ENCODE measurements around the gene CHD9. TPM values are rescaled to one million over a fixed set of nuclear protein-coding genes. Genes with fewer than 3 reads are reported as not detected.

CHD9 gene
- total and polyA plus RNA-seq, 9 of the 15 experiments (the other 6 are each of a cell fraction or from before 2014, with no cell fraction given): 29.0 to 69.3 (median 40.6) TPM

GRCh38 chr16:53054670-53055485 lies at the start of gene CHD9 (continued):
- TF ChIP-seq MNT (conservative IDR thresholded peaks at IDR 0.05): peak; percentile 88 to 91
- TF ChIP-seq SIN3A (IDR thresholded peaks at IDR 0.05; ENCODE audit: borderline replicate concordance in 2 of 2, control insufficient read depth in 1 of 2, low read depth in 2 of 2, low read length in 2 of 2): peak; percentile 15 to 53; a peak in 1 of 4 replicates
- TF ChIP-seq, protein P1, sequence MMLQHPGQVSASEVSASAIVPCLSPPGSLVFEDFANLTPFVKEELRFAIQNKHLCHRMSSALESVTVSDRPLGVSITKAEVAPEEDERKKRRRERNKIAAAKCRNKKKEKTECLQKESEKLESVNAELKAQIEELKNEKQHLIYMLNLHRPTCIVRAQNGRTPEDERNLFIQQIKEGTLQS (IDR thresholded peaks at IDR 0.05): no peak
- TF ChIP-seq, protein P1 (CRISPR knock-in tag; conservative IDR thresholded peaks at IDR 0.05): 0 out of 2 replicates have a peak, but pooled peaks have one; percentile 15
- TF ChIP-seq ZNF175 (CRISPR knock-in tag; IDR thresholded peaks at IDR 0.05; ENCODE audit: low read depth): no peak; the same call in 1 of the 2 replicates
- TF ChIP-seq ZNF24 (IDR thresholded peaks at IDR 0.05): 0 out of 2 replicates have a peak, but pooled peaks have one; percentile 20
- TF ChIP-seq ZNF79 (CRISPR knock-in tag; IDR thresholded peaks at IDR 0.05; ENCODE audit: low read depth): no peak
- 0 out of 2 replicates have a peak, but pooled peaks have one; percentile 44 for TF ChIP-seq SRSF1 (IDR thresholded peaks at IDR 0.05; ENCODE audit: low read depth, low read length)
- TF ChIP-seq ZNF586 (CRISPR knock-in tag; conservative IDR thresholded peaks at IDR 0.05): no peak
- TF ChIP-seq XRCC5 (IDR thresholded peaks at IDR 0.05; ENCODE audit: low read depth, low read length): peak; percentile 75
- TF ChIP-seq SOX6 (IDR thresholded peaks at IDR 0.05): 0 out of 2 replicates have a peak, but pooled peaks have one; percentile 30
- no peak for TF ChIP-seq ATF1 (CRISPR knock-in tag; IDR thresholded peaks at IDR 0.05)
- peak; percentile 41; the same call in 1 of the 2 replicates for TF ChIP-seq ATF1 (tag; IDR thresholded peaks at IDR 0.05)
